NOMO-1 treated with DMSO at 0.1 percent for 48 hours (cell line): ENCODE results near the gene KAZN.

Experiments
- DNase-seq: peaks from one replicate; lab custom pipeline; 2025; ENCODE audit not compliant: unreplicated experiment; lab: John Stamatoyannopoulos, UW

KAZN gene

GRCh38 chr1:14639291-14640050, 41.0 kb downstream of the KAZN start:
- no peak for DNase-seq

GRCh38 chr1:14642712-14643111, 44.2 kb downstream of the KAZN start:
- DNase-seq = no peak

GRCh38 chr1:14646973-14647372, 48.5 kb downstream of the KAZN start:
- DNase-seq = no peak

- no peak for DNase-seq
Observed at GRCh38 chr1:14647777-14648176, 49.3 kb downstream of the KAZN start.

- DNase-seq = no peak
Observed at GRCh38 chr1:14648391-14648790, 49.9 kb downstream of the KAZN start.

- DNase-seq = no peak
Observed at GRCh38 chr1:14648896-14649855, 50.7 kb downstream of the KAZN start.

- no peak for DNase-seq
Observed at GRCh38 chr1:14649976-14650375, 51.5 kb downstream of the KAZN start.

- no peak for DNase-seq
Observed at GRCh38 chr1:14650951-14651350, 52.5 kb downstream of the KAZN start.

- DNase-seq = no peak
Observed at GRCh38 chr1:14652840-14653239, 54.4 kb downstream of the KAZN start.

GRCh38 chr1:14653461-14653960, 55.0 kb downstream of the KAZN start:
- no peak for DNase-seq

GRCh38 chr1:14654554-14654953, 56.1 kb downstream of the KAZN start:
- no peak for DNase-seq

GRCh38 chr1:14655385-14655784, 56.9 kb downstream of the KAZN start:
- DNase-seq = no peak

GRCh38 chr1:14656384-14656937, 58.0 kb downstream of the KAZN start:
- DNase-seq = no peak

- no peak for DNase-seq
Observed at GRCh38 chr1:14658642-14659041, 60.2 kb downstream of the KAZN start.

- no peak for DNase-seq
Observed at GRCh38 chr1:14659913-14660312, 61.4 kb downstream of the KAZN start.

- DNase-seq = peak; percentile 36
Observed at GRCh38 chr1:14660801-14661200, 62.3 kb downstream of the KAZN start.

- DNase-seq = no peak
Observed at GRCh38 chr1:14661222-14661621, 62.7 kb downstream of the KAZN start.

- no peak for DNase-seq
Observed at GRCh38 chr1:14662116-14662515, 63.6 kb downstream of the KAZN start.

GRCh38 chr1:14663773-14664172, 65.3 kb downstream of the KAZN start:
- DNase-seq = no peak

GRCh38 chr1:14666373-14666772, 67.9 kb downstream of the KAZN start:
- DNase-seq = no peak

GRCh38 chr1:14666962-14667650, 68.6 kb downstream of the KAZN start:
- no peak for DNase-seq
